ENCODE measurements around the gene SLC16A2.

DNA sequence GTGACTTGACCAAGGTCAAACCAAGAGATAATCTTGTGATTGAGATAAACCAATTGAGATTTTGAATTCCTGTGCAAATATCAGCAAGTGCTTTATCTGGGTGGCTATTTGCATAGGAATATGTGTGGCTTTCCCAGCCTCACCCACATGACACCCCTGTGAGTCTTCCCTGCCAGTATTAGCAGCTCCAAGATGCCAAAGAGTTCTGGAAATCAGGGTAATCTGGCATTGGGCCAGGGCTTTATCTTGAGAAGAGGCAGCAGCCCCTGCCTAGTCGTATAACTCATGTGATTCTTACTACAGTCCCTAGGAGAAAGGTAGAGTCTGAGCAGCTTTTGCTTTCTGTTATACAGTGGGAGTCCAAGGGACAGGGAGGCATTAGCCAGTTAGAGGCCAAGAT, 105.5 kb downstream of the SLC16A2 start:
- TF ChIP-seq GATA2 (IDR thresholded peaks at IDR 0.05; ENCODE audit: low read depth, low read length): no peak
- no peak for TF ChIP-seq GATA3 (IDR thresholded peaks at IDR 0.05; ENCODE audit: low read depth, low read length)

All from SH-SY5Y (cell line).